GM23338 (cell line): ENCODE data around the gene CALR3.

Experiments
- CREB1 ChIP-seq: fragments of 250-450 bp; sonication (Bioruptor Pico); IDR thresholded peaks from 2 replicates; pipeline ENCODE4 v1.5.0; 2020; ENCODE audit warnings: low read depth, mild to moderate bottlenecking, moderate library complexity
- EZH2 ChIP-seq: fragments of 200-600 bp; sonication (generic); IDR thresholded peaks from one replicate; pipeline ENCODE4 v1.8.0; 2017; ENCODE audit warnings: antibody characterized with exemption, mild to moderate bottlenecking, low read depth; ENCODE audit not compliant: unreplicated experiment
- POLR2AphosphoS5 ChIP-seq: IDR thresholded peaks from 2 replicates; pipeline ENCODE4 v1.6.1; 2016; ENCODE audit warnings: antibody characterized with exemption, low read depth
- ZNF114 ChIP-seq: fragments of 250-450 bp; sonication (Bioruptor Pico); IDR thresholded peaks from 2 replicates; pipeline ENCODE4 v1.5.0; 2020; ENCODE audit warnings: mild to moderate bottlenecking, moderate library complexity
- TF ChIP-seq, protein P1 (sequence below), 2 experiments: fragments of 200-600 bp in 1 of 2; sonication (generic) in 1 of 2; conservative IDR thresholded peaks; 2 replicates each; pipeline versions ENCODE4 v1.5.1 to v1.6.1; 2016 to 2017; ENCODE audit warnings: antibody characterized with exemption in 2 of 2, low read depth in 2 of 2, mild to moderate bottlenecking in 2 of 2, moderate library complexity in 1 of 2

DNA sequence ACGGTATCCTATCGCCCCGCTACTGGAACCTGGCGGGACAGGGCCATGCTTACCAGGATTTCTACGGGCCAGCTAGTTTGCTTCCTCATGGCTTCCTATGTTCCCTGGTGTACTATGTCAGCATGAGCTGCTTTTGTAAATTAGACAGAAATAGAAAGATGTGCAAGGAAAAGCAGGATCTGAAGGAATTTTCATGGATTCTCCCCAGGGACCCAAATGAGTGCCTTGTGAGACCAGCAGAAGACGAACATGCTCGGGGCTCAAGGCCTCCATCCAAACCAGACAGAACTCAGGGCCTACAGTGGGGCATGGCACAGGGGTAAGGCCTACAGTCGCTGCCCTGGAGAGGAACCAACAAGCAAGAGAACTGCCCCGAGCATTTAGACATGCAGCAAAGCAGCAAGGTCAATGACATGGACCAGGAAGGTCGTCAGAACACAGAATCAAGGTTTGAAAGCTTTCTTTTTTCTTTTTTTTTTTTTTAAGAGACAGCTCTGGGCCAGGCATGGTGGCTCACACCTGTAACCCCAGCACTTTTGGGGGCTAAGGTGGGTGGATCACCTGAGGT is 41.5 kb downstream of the CALR3 start:
- no peak for TF ChIP-seq EZH2
- TF ChIP-seq, protein P1, sequence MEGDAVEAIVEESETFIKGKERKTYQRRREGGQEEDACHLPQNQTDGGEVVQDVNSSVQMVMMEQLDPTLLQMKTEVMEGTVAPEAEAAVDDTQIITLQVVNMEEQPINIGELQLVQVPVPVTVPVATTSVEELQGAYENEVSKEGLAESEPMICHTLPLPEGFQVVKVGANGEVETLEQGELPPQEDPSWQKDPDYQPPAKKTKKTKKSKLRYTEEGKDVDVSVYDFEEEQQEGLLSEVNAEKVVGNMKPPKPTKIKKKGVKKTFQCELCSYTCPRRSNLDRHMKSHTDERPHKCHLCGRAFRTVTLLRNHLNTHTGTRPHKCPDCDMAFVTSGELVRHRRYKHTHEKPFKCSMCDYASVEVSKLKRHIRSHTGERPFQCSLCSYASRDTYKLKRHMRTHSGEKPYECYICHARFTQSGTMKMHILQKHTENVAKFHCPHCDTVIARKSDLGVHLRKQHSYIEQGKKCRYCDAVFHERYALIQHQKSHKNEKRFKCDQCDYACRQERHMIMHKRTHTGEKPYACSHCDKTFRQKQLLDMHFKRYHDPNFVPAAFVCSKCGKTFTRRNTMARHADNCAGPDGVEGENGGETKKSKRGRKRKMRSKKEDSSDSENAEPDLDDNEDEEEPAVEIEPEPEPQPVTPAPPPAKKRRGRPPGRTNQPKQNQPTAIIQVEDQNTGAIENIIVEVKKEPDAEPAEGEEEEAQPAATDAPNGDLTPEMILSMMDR (conservative IDR thresholded peaks at IDR 0.05; ENCODE audit: low read depth in 2 of 2), result no peak
- TF ChIP-seq POLR2AphosphoS5, result no peak
- no peak for TF ChIP-seq CREB1 (CRISPR knock-in tag)
- TF ChIP-seq ZNF114 (CRISPR knock-in tag), result no peak
